SU-DHL-6 (cell line): ENCODE results near the gene TEX101.

Source experiments
- CTCF ChIP-seq: fragments of 200-600 bp; sonication (generic); IDR thresholded peaks from one replicate; pipeline ENCODE4 v1.5.1; 2017; ENCODE audit warnings: antibody characterized with exemption, mild to moderate bottlenecking, low read length, moderate library complexity; ENCODE audit not compliant: insufficient read depth, poor library complexity, severe bottlenecking
- EZH2phosphoT487 ChIP-seq: fragments of 200-600 bp; sonication (generic), shearing (Covaris generic); conservative IDR thresholded peaks from 2 replicates; pipeline ENCODE4 v1.6.1; 2018; ENCODE audit warnings: mild to moderate bottlenecking, antibody characterized with exemption, low read length, moderate library complexity, mixed read lengths

- TF ChIP-seq CTCF: no peak
- no peak for TF ChIP-seq EZH2phosphoT487
Observed at GRCh38 chr19:43433689-43434088, 19.0 kb downstream of the TEX101 start.
